GM10248 (cell line): ENCODE data around the gene ANKRD17.

ENCODE experiments used
- CTCF ChIA-PET: fragments of 300-600 bp; sonication (Branson Sonifier 250); formaldehyde crosslinking; extraction: SDS; loops from one replicate; lab custom pipeline; 2021; ENCODE audit warnings: antibody characterized with exemption; lab: Yijun Ruan, JAX
- POLR2A ChIA-PET: fragments of 350-650 bp; sonication (Branson Sonifier 250); formaldehyde crosslinking; extraction: SDS; loops from one replicate; lab custom pipeline; 2020; ENCODE audit warnings: antibody characterized with exemption; lab: Yijun Ruan, JAX
- DNase-seq: peaks from one replicate; pipeline ENCODE4 v3.0.0; 2012; ENCODE audit errors: extremely low spot score
- CTCF ChIP-seq: IDR thresholded peaks from 2 replicates; pipeline ENCODE4 v1.5.1; 2012; ENCODE audit warnings: mild to moderate bottlenecking, low read depth; ENCODE audit errors: extremely low read depth, missing control alignments, control extremely low read depth

ANKRD17 gene

GRCh38 chr4:73156394-73156793 is 102.2 kb downstream of the ANKRD17 start:
- DNase-seq: no peak
- ChIA-PET POLR2A (no interaction called here), CTCF (no interaction called here)
- no peak for TF ChIP-seq CTCF

- no peak for DNase-seq
- CTCF ChIA-PET: interaction anchor here (0.7 to 4.4 kb wide), 7 partner anchors 9 to 105 kb away, joined by 3 to 16 read pairs (median 6); no protein-coding TSS in a partner anchor
- TF ChIP-seq CTCF: no peak
- POLR2A ChIA-PET: no interaction called here
These were observed 105.7 kb downstream of the ANKRD17 start for GRCh38 chr4:73152893-73153292.

- CTCF ChIA-PET: interaction anchor here (1.0 to 2.4 kb wide), 3 partner anchors 10 to 114 kb away, joined by 4 to 6 read pairs (median 4); no protein-coding TSS in a partner anchor
- POLR2A ChIA-PET: no interaction called here
These were observed 115.5 kb downstream of the ANKRD17 start for GRCh38 chr4:73142995-73143547.

GRCh38 chr4:73139991-73140390 is 118.6 kb downstream of the ANKRD17 start:
- TF ChIP-seq CTCF: no peak
- ChIA-PET POLR2A (no interaction called here), CTCF (interaction anchor here (1.0 to 1.9 kb wide), 4 partner anchors 9 to 19 kb away, joined by 3 to 10 read pairs (median 4); no protein-coding TSS in a partner anchor)
- no peak for DNase-seq

More at GRCh38 chr4:73142995-73143547, 115.5 kb downstream of the ANKRD17 start:
- no peak for DNase-seq
- no peak for TF ChIP-seq CTCF

GRCh38 chr4:73139245-73139644 is 119.4 kb downstream of the ANKRD17 start:
- CTCF ChIA-PET: interaction anchor here (0.9 to 1.9 kb wide), 6 partner anchors 8 to 19 kb away, joined by 3 to 10 read pairs (median 4); no protein-coding TSS in a partner anchor
- TF ChIP-seq CTCF: no peak
- DNase-seq: no peak
- POLR2A ChIA-PET: no interaction called here

- no peak for TF ChIP-seq CTCF
- ChIA-PET POLR2A (no interaction called here), CTCF (interaction anchor here (1.1 kb wide), 1 partner anchor 120 kb away, joined by 3 read pairs; no protein-coding TSS in a partner anchor)
- DNase-seq: no peak
These were observed 121.5 kb downstream of the ANKRD17 start for GRCh38 chr4:73137121-73137520.

- DNase-seq: no peak
- CTCF ChIA-PET: interaction anchor here (0.9 to 1.6 kb wide), 5 partner anchors 8 to 123 kb away, joined by 3 to 5 read pairs (median 3); no protein-coding TSS in a partner anchor
These were observed 124.8 kb downstream of the ANKRD17 start for GRCh38 chr4:73133784-73134183.

More at GRCh38 chr4:73133784-73134183, 124.8 kb downstream of the ANKRD17 start:
- POLR2A ChIA-PET: no interaction called here
- no peak for TF ChIP-seq CTCF
